COLO829 (cell line): ENCODE data around the gene NUP188.
A peak's percentile ranks its signal among the peaks of the same experiment; 100 is the strongest.

Experiments
- DNase-seq: peaks from one replicate; pipeline ENCODE4 v3.0.0; 2012; ENCODE audit warnings: low spot score

NUP188 gene

GRCh38 chr9:129030191-129030590 lies 82.7 kb downstream of the NUP188 start:
- no peak for DNase-seq

DNA sequence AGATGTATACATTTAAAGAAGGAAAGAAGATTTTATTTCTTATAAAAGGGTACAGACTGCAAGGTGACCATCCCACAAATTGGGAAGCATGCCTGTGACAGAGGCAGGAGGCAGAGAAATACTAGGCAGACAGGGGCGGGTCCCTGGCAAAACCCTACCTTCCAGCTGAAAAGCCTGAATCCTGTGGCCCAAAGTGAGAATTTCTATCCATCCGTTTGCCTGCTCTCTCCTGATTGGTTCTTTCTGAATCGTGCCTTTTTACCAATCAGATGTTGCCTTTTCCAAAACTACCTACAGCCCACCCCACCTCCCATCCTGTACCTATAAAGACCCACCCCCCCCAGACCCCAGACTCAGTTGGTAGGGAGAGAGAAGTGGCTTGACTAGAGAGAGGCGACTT lies 84.0 kb downstream of the NUP188 start:
- DNase-seq: no peak

DNA sequence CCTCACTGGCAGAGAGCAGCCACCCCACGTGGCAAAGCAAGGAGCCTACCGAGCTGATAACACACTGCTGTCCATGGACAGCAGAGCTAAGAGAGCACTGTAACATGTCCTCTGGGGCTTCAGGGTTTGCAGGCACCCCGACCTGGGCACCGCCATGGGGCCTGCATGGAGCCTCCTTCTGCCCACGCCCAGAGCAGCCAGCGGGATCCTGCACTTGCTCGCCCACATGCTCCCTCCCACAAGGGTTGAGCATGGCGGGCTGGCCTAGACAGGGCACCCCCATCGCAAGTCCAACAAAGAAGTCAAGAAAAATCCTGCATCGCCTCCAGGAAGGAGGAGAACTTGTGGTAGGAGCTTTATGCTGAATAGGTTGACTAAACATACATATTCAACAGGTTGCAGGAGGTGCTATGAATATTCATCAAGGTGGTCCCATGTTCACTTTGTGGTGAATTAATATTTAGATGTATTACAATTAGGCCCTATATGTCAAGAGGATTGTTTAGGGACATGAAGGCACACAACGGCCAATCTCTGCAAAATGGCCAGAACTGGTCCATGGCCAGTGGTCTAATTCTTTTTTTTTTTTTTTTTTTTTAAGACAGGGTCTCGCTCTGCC lies 85.2 kb downstream of the NUP188 start:
- no peak for DNase-seq

GRCh38 chr9:129033216-129033615 lies 85.7 kb downstream of the NUP188 start:
- DNase-seq: no peak

GRCh38 chr9:129035838-129036237 lies 88.3 kb downstream of the NUP188 start:
- DNase-seq: peak; percentile 22

- peak; percentile 100 for DNase-seq
These were observed 88.9 kb downstream of the NUP188 start, which contains the start of gene MIGA2 for GRCh38 chr9:129036241-129036922. Gene MIGA2 (plus strand): TSS chr9:129036626. CDS start chr9:129040595, 3,969 bp downstream.

- DNase-seq: no peak
These were observed 89.6 kb downstream of the NUP188 start for GRCh38 chr9:129036923-129037766.

DNA sequence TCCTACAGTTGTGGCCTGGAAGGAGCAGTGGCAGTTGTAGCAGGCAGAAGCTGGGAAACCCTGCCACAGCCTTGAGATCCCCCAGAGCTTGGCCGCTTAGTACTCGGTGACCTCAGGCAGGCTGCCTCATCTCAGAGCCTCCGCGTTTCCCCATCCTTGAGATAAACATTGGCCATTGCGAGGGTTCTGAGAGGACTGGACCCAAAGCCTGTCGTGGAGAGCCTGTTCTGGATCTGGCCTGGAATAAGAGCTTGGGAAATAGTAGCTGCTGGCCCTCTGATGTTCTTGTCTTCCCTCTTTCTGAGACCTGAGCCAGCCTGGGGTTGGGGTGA lies 90.2 kb downstream of the NUP188 start:
- DNase-seq: no peak

- DNase-seq: no peak
These were observed 90.8 kb downstream of the NUP188 start for GRCh38 chr9:129038109-129038852.

DNA sequence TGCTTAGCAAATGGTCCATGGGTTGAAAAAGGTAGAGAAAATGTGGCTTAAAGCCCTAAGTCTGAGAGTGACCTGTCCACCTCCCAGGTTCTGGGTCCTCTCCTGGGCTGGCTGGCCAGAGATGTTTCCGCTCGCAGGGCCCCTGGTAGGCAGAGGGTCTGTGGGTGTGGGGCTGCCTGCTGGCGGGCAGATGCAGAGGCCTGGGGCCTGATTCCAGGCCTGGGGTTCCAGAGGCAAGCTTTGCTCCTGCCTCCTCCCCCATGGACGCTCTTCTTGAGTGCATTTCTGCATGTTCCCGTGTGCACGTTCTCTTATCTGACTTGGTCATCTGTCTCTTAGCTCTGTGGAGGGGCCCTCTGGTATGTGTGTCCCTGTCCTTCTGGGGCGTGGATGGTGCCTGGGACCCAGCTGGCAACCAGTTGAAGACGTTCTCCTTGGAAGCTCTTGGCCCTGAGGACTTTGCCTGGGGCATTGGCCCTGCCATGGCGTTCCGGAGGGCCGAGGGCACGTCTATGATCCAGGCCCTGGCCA lies 92.7 kb downstream of the NUP188 start:
- DNase-seq: no peak

- no peak for DNase-seq
These were observed 94.5 kb downstream of the NUP188 start for GRCh38 chr9:129042016-129042415.

- no peak for DNase-seq
These were observed 105.1 kb downstream of the NUP188 start for GRCh38 chr9:129052592-129052991.

- DNase-seq: no peak
These were observed 105.5 kb downstream of the NUP188 start for GRCh38 chr9:129053020-129053419.

GRCh38 chr9:129054163-129054851 lies 106.8 kb downstream of the NUP188 start:
- no peak for DNase-seq
